NOMO-1 treated with DMSO at 0.1 percent for 48 hours (cell line): ENCODE measurements around the gene DLGAP1.
A peak's percentile ranks its signal among the peaks of the same experiment; 100 is the strongest.

Source experiments
- DNase-seq: peaks from one replicate; lab custom pipeline; 2025; ENCODE audit not compliant: unreplicated experiment; lab: John Stamatoyannopoulos, UW

DLGAP1 gene

DNA sequence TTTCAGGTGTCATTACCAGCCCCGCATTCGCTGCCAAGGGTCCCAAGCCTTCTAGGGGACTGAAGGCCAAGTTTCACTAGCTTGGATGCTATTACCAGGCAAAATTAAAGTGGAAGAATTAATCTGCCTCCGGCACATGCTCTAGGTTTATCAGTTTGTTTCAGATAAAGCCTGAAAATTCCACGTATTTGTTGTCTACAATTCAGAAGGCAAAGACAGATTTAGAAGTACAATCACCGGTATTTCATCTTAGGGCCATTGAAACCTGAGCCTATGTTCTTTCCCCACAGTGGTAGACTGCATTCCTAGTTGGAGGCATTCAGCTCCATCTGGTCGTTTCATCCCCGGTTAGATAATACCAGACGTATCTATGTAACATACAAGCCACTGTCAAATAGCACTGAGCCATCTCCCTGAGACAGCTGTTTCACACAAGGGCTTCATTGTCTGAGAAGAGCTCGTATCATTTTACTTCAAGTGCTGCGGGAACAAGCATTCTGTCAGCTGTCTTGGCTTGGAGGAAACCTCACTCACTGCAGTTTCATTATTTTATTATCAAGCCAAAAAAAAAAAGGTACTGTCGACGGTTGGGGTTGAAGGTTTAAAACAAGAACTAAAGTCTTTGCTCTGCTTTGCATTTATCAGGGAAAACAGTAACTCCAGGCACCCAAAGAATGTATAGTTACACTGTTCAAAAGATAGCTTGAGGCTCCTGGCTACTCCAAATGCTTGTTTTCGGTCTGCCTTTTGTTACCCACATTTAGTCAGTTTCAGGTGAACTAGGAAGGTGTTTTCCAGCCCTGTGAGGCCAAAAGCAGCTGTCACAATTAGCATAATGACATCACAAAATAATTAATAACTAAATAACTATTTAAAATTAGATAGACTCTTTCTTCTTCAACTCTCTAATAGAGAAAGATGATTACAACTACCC lies 928.4 kb downstream of the DLGAP1 start:
- no peak for DNase-seq

DNA sequence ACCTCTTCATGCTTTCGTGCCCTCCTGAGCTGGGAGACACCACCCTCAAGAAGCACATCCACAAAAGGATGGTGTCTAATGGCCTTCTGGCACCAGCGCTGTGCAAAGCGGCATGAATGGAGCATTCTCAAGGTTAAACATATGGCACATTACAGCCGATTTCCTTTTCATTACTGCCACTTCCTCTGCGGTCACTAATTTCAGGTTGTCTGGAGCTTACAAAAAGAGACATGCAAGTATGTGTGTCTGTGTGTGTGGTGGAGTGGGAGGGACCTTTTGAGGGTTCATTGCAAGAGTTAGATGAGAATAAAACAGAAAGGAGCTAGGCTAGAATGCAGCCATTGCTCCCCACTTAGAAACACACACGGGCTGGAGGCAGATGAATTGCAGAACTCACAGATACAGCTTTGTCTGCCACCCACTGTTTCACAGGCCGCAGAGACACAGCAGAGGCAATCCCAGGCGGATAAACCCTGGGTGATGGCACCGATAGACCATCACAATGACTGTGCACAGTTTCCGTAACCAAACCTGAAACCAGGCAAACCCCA lies 929.2 kb downstream of the DLGAP1 start:
- DNase-seq: peak; percentile 97

DNA sequence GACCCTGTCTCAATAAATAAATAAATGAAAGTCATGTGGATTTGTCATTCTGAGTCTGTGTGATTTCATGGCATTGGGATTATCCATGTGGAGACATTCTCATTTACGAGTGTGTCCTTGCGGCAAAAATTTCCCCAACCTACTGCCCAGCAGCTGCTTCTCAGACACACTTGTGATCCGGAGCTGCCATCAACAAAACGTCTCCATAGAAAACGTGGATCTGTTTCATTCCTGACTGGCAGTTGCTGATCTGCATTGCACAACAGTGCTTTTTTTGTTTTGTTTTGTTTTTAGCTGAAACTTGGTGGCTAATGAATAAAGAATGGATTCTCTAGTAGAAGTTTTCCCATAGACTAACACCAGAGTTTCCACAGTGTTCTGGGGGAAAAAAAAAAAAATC lies 930.4 kb downstream of the DLGAP1 start:
- DNase-seq: no peak

DNA sequence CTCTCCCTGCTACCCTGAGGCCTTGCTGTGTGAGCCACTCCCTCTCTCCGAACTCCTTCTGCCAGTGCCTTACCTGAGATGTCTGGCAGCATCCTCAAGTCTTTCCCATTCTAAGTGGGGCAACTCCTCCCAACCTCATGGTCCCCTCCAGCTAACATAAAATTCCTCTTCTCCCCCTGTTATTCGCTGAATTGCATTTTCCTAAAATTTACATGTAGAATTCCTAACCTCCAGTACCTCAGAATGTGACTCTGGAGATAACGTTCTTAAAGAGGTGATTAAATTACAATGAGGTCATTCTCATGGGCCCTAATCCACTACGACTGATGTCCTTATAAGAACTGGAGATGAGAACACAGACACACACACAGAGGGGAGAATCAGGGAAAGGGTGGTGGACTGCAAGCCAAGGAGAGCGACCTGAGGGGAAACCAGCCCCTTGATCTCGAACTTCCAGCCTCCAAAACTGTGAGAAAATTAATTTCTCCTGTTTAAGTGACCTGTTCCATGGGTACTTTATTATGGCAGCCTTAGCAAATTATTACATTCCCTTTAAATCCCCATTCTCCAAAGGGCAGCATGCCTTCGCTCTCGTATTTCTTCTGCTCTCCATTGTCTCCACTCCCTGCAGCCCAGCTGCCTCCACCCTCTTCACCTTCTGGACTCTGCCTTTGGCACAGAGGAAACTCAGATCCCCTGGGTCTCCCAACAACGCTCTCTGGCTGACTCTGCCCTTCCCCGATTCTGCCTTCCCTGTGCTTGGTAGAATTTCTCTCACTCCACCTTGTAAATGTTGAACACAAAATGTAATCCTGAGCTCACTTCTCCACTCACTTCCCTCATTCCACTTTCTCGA lies 934.6 kb downstream of the DLGAP1 start:
- DNase-seq: no peak

DNA sequence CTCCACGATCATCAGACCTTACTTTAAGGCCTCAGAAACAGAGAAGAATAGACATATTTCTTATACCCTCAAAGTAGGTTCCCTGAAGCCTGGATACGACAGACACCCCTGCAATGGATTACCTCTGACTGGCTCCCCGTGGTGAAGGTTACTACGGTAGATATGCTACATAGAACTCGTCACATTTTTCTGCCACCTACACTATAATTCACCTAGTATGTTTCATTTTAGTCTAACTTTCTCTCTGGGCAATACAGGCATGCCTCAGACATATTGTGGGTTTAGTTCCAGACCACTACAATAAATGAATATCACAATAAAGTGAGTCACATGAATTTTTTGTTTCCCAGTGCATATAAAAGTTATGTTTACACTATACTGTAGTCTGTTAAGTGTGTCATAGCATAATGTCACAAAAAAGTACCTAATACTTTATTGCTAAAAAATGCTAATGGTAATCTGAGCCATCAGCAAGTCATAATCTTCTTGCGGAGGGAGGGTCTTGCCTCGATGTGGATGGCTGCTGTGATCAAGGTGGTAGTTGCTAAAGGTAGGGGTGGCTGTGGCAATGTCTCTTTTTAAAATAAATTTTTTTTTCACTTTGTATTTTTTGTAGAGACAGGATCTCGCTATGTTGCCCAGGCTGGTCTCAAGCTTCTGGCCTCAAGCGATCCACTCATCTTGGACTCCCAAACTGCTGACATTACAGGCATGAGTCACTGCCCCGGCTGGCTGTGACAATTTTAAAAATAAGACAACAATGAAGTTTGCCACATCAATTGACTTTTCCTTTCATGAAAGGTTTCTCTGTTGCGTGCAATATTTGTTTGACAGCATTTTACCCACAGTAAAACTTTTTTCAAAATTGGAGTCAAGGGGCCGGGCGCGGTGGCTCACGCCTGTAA lies 940.5 kb downstream of the DLGAP1 start:
- DNase-seq: no peak

DNA sequence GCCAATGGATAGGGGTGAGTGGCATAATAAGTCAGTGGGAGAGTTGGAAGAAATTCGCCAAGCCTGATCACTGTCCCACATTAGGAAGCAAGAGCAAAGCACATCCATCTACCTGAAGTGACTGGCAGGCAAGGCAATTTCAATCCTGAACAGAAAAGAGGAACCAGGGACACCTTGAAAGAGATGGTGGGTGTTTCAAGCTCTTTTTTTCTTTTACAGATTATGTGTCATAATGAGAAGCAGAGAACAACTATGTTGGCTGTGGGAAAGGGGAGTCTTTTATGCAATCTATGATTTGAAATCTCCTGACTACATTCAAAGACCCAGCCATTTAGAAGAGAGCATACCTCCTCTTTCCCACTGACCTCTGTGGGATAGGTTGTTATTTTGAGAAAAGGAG lies 941.6 kb downstream of the DLGAP1 start:
- DNase-seq: no peak

DNA sequence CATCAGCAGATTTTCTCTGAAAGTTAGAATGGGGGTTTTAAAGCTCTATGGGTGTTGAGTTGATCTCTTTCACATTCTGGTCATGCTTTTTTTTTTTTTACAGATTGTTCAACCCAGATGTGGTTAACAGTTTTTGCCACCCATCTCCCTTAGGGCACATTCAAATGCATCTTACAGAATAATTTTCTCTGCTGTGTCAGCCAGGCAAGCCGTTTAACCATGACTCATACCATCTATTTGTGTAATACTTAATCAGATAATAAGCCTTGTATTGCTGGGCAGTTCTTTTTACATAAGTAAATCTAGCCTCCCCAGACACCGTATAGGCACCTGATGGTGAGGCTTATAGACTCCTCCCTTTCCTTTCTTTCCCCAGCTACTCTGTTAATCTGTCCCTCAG lies 943.1 kb downstream of the DLGAP1 start:
- peak; percentile 81 for DNase-seq

DNA sequence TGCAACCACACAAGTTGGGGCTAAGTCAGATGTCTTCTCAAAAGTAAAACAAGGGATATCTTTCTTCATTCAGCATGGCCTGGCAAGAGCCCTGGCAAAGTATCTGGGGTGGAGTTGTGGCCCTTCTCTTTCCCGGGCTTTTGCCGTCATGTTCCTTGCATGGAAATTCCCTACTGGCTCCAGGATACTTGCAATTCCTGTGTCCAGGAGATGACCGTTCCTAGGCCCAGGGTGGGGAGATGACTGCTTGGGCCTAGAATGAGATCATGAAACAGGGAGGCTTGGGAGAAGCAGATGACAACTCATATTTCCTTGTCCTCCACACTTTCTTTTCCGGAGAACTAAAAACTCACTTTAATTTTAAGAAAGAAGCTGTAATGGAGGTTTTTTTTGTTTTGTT lies 944.2 kb downstream of the DLGAP1 start:
- no peak for DNase-seq

DNA sequence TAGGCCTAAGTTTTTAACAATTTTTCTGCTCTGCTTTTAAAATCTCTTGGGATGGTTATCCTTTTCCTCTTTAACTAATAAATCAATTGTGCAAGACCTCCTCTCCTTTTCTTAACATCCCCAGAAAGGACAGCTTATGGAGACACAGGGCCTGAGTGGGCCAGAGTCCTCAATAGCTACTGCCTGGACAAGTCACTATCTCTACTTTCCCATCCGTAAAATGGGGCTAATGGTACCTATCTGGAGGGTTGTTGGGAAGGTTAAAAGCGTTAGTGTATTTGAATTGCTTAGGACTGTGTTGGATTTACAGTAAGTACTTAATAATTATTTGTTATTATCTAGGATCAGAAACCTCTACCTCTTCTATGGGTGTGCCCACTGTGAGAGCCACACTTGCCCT lies 945.1 kb downstream of the DLGAP1 start:
- no peak for DNase-seq

DNA sequence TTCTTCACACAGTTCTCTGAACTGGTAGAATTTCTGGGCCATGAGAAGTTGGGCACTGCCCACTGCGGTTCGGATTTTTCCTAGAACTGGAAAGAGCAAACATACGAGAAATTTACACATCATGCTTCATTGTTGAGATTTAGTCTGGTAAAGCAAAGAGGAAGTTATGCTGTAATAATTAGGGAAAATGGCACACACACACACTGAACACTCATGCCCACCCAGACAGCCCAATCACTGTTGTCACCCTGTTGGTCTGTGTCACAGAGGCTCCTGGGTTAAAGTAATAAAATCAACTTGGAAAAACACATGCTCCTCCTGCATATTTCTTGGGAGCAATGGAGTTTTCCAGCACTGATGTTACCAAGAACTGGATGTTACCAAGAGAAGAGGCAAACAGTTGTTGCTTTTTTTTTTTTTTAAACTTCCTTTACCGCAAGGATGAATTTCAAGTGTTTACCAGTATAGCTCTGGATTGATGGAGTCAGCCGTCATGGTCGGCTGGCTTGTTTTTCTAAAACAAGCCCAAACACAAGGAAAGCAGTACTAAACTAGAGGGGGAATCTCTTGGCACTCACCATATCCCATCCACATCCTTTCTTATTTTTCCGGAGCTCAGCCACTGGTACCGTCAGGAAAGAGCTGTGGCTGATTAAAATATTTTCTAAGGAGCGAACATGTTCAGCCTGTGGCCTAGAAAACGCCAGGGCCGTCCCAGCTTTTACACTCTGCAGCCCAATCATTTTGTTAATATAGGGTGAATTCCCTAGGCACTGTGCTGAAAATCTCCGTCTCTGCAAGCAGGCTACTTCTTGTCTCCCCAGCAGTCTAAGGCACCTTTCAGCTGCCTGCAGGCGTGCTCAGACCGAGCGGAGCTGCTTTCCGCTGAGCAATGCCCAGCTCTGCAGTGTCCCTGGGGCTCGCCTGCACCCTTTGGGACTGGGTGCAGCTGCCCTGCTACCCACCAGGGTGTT lies 946.2 kb downstream of the DLGAP1 start:
- DNase-seq: peak; percentile 15

DNA sequence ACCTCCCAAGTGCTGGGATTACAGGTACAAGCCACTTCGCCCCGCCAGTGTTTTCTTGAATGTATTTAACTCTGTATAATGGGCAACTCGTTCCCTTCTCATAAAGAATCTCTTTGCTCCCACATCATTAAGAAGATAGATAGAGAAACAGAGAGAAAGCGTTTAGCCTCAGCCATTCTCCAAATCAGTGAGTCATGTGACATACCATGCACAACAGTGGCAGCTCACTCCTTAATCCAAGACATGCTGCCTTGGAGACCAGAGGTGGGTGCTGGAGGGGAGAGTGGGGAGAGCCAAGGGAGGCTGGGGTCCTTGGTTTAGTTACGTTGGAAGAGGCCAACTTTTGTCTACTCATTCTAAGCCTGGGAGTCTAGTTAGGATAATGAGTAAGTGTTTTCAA lies 950.5 kb downstream of the DLGAP1 start:
- DNase-seq: no peak

DNA sequence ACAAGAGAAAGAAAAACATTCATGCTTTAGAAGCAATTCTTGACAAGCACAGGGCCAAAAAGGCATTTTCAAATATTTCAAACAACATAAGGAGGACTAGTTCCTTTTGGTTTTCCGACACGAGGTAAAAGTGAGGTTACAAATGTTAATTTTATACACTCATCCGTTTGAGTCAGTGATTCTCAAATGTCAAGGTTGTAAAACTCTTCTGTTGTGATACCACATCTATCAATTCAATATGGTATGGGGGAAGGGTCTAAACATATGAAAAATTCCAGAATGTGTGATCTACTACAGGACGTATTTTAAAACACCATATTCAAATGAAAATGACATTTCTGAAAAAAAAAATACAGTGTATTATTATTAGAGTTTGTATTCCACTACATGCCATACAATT lies 952.5 kb downstream of the DLGAP1 start:
- no peak for DNase-seq

DNA sequence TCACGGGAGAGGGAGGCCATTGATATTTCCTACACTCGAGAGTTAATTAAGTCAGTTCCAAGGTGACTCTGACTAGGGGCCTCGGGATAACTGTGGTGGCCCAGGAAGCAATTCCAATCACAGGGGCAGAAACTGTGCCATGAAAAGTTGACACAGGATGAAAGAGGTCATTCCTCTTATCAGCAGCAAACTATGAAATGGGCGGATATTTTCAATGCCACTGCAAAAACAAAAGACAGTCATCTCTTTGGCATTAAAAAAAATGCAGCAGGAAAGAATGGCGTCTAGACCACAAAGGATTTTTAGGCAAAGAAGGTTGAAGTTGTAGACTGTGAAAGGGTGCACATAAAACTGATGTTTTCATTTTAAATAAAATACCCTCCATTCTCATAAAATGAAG lies 955.1 kb downstream of the DLGAP1 start:
- no peak for DNase-seq

DNA sequence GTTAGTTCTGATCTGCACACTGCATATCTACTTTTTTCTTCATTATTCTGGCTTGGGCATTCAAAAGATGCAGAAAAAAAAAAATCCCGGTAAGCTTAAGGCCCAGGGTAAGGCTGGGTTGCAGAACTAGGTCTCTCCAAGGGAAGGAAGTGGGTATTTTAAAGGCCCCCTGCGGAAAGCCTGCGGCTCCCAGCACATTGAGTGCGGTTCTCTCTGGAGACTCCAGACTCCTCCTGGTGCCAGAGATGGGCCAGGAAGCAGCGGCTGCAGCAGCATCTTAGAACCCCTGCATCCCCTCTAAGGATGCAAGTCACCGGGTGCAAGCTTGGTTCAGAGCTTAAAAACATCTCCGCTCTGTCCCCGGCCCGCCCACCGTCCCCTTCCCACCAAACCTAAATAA lies 955.6 kb downstream of the DLGAP1 start:
- no peak for DNase-seq

DNA sequence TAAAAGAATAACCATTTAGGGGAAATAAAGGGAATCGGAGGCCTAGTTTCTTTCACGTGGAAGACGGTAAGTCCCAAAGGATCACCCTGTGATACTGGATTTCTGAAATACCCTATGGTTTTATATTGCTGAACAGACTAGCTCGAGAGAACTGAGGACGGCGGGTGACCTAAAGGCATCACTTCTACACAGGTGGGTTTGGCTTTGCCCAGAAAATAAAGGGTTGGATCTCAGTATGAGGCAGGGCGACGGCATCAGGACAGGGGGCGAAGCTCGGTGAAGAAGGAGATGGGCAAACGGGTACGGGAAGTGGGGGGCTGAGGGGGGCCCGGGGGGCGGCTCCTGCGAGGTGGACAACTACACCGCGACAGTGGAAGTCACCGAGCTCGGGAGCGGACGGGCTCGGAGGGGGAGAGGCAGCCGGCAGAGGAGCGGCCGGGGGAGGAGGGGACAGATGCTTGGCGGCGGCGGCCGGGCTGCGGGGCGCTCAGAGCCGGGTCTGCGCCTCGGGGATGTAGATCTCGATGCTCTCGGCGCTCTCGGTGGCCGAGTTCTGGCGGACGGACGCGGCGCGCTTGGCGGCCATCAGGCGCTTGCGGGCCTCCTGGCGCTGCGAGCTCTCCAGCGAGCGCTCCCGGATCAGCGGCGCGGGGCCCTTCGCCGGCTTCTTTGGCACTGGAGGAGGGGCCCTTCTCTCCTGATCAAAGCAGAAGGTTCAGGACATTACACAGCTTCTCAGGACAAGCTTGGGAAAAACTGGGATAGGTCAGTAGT lies 956.2 kb downstream of the DLGAP1 start:
- no peak for DNase-seq

DNA sequence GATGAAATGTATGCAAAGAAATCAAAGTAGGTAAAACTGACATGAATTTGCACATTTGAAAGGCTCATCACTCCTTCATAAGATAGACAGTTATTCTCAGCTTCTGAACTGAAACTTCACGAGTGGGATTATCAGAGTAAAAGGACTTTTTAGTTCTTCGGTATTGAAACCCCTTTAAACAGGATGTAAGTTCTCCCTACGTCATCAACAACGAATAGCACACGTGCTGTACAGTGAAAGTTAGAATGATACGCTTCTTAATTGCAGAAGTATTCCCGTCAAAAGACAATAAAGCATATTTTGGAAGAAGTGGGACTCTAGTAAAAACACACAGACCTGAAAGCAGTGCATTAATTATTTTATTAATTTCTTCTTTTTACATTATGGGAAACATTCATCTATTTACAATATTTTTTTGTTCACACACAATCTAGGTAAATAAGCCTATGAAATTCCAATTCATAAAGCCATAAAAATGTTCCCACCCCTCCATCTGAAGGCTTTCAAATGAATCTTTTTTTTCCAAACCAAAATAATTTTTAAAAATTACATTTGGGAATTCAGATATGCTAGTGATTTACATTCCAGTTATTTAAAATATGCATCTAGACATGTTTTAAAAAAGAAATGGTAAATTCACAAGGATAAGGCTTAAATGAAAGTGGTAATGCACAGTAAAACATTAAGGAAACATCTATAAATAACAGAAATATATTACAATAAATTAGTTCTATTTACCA lies 959.2 kb downstream of the DLGAP1 start:
- no peak for DNase-seq

DNA sequence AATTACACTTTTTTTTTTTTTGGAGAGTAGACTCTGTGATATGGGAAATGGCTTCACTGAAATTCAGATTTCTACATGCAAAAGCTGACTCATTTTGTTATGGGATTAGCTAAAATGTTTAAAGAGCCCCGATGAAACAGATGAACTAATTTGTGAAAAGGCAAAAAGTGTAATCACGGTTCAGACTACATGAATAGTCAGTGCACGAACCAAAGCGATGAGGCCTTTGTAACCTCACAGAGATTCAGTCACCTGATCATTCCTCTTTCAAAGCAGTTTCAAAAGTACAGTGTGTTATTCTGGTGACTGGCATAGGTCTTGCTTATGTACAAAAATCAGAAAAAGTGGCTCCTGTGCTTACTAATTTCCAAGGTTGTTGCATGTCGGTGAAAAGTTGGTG lies 960.5 kb downstream of the DLGAP1 start:
- DNase-seq: no peak

DNA sequence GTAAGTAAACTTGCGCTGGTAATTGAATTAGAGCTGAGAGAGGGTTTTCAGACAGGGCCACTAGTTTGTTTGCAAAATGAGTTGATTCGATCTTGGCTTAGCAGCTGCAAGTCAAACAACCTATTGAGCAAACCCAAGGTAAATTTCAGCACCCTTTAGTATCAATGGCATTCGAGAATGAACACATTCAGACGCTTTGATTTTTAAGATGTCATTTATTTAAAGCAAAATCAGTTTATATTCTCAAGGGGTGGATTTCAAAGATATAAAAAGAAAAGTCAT lies 960.9 kb downstream of the DLGAP1 start:
- DNase-seq: no peak
